ENCODE measurements around the gene NRL. TPM values are rescaled to one million over a fixed set of nuclear protein-coding genes. Genes with fewer than 3 reads are reported as not detected.

NRL gene
- total and polyA plus RNA-seq, 12 donors = 2.2 to 20.2 (median 4.5) TPM

- 90 to 93% (median 91%) methylated on average over 6 to 8 of the region's 8 CpGs for WGBS, 4 donors
- no peak for TF ChIP-seq CTCF (IDR thresholded peaks at IDR 0.05)
- TF ChIP-seq POLR2A (IDR thresholded peaks at IDR 0.05) = no peak
- no peak overlapping the region for H3K27ac ChIP-seq
- intact Hi-C loops (cut with DNase I) = no loop called here
- H3K36me3 ChIP-seq (replicated peaks in 1 of 2) = peaks cover 0 to 58% of the 10 kb centered on the region in 2 donors
- H3K27me3 ChIP-seq = no peaks in the 10 kb centered on the region
- H3K9me3 ChIP-seq (replicated peaks in 1 of 3) = no peaks in the 10 kb centered on the region
- H3K4me1 ChIP-seq (replicated peaks in 1 of 2) = peaks cover 0 to 1% of the 10 kb centered on the region in 2 donors
- no peak for DNase-seq
- H3K4me3 ChIP-seq = no peak overlapping the region
These were observed 8.1 kb upstream of the NRL start for GRCh38 chr14:24122898-24123297.

- H3K36me3 ChIP-seq (replicated peaks in 1 of 2) = peaks cover 0 to 63% of the 10 kb centered on the region in 2 donors
These were observed 7.7 kb upstream of the NRL start for GRCh38 chr14:24122416-24122815.

GRCh38 chr14:24121210-24121609 lies 6.5 kb upstream of the NRL start:
- WGBS, 4 donors = 95 to 98% (median 95%) methylated on average over 6 to 8 of the region's 8 CpGs
- TF ChIP-seq POLR2A (IDR thresholded peaks at IDR 0.05) = no peak
- H3K4me3 ChIP-seq = no peak overlapping the region
- no peak for DNase-seq
- H3K36me3 ChIP-seq (replicated peaks in 1 of 2) = peaks cover 0 to 71% of the 10 kb centered on the region in 2 donors
- H3K9me3 ChIP-seq (replicated peaks in 1 of 3) = no peaks in the 10 kb centered on the region
- no peak overlapping the region for H3K27ac ChIP-seq
- intact Hi-C loops (cut with DNase I) = no loop called here
- no peaks in the 10 kb centered on the region for H3K27me3 ChIP-seq
- peaks cover 6 to 11% of the 10 kb centered on the region in 2 donors for H3K4me1 ChIP-seq (replicated peaks in 1 of 2)

More at GRCh38 chr14:24122416-24122815, 7.7 kb upstream of the NRL start:
- no peaks in the 10 kb centered on the region for H3K27me3 ChIP-seq
- no peaks in the 10 kb centered on the region for H3K4me1 ChIP-seq (replicated peaks in 1 of 2)
- no peak for TF ChIP-seq CTCF (IDR thresholded peaks at IDR 0.05)
- TF ChIP-seq POLR2A (IDR thresholded peaks at IDR 0.05) = no peak
- H3K27ac ChIP-seq = no peak overlapping the region
- intact Hi-C loops (cut with DNase I) = no loop called here
- no peaks in the 10 kb centered on the region for H3K9me3 ChIP-seq (replicated peaks in 1 of 3)
- WGBS, 4 donors = 95 to 98% (median 97%) methylated on average over 4 of the region's 4 CpGs
- no peak for DNase-seq
- no peak overlapping the region for H3K4me3 ChIP-seq

GRCh38 chr14:24119691-24120090 lies 4.9 kb upstream of the NRL start:
- Histone ChIP-seq H3K36me3 (replicated peaks in 1 of 2) (peaks cover 0 to 71% of the 10 kb centered on the region in 2 donors), H3K4me3 (no peak overlapping the region), H3K27ac (no peak overlapping the region), H3K27me3 (no peaks in the 10 kb centered on the region), H3K4me1 (replicated peaks in 1 of 2) (peaks cover 14 to 19% of the 10 kb centered on the region in 2 donors), H3K9me3 (replicated peaks in 1 of 3) (no peaks in the 10 kb centered on the region)
- intact Hi-C loops (cut with DNase I) = no loop called here
- WGBS, 4 donors = 94 to 96% (median 95%) methylated on average over 6 of the region's 6 CpGs
- TF ChIP-seq POLR2A (IDR thresholded peaks at IDR 0.05) (no peak), CTCF (IDR thresholded peaks at IDR 0.05) (no peak)
- DNase-seq = no peak

- Histone ChIP-seq H3K36me3 (replicated peaks in 1 of 2) (peaks cover 0 to 56% of the 10 kb centered on the region in 2 donors), H3K27ac (no peak overlapping the region), H3K27me3 (no peaks in the 10 kb centered on the region), H3K4me3 (no peak overlapping the region), H3K9me3 (replicated peaks in 1 of 3) (no peaks in the 10 kb centered on the region), H3K4me1 (replicated peaks in 1 of 2) (peaks cover 19% of the 10 kb centered on the region in 2 donors)
- TF ChIP-seq CTCF (IDR thresholded peaks at IDR 0.05) = no peak
- TF ChIP-seq POLR2A (IDR thresholded peaks at IDR 0.05) = no peak
- intact Hi-C loops (cut with DNase I) = no loop called here
- no peak for DNase-seq
- 77 to 93% (median 90%) methylated on average over 6 of the region's 6 CpGs for WGBS, 4 donors
These were observed 2.4 kb upstream of the NRL start for GRCh38 chr14:24117179-24117578.
